T-helper 2 cell (primary cell): ENCODE results near the gene EPHA8.

ENCODE experiments used
- DNase-seq, 5 experiments: peaks; one replicate each; pipeline versions ENCODE4 v3.0.0 to v3.0.0-alpha.2; 2012 to 2022

EPHA8 gene

DNA sequence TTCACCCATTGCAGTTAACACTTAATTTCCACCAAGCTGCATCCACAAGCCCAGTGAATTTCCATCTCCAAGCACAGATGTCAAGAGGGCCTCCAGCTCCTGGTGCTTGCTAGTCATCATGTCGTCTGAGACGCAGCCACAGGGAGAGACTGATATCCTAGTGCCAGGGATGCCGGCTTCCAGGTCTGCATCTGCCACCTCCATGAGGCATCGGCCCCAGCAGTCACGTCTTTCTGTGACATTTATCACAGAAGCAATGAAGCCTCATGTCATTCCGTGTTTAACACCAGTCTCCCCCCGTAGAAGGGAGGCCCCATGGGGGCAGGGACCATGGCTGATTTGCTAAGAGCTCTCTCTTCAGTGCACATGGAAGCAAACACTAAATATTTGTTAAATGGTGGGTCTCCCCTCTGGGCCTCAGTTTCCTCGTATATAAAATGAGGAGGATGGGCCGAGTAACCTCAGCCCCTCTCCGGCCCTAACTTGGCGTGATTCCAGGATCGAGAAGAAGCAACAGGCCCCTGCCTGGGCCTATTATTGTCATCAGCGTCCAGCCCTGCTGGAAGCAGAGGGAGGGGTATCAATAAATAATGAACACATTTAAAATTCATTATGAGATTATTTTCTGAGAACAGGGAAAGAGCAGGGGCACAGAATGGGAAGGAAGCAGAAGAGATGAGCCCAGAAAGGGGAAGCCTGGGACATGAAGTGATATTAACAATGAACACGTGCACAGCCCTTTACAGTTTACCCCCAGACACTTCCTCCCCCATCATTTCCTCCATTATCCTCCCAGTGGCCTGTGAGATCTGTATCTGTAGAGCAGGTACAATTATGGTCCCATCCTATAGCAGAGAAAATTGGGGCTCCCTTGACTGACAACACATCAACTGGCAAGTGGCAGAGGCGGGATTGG lies 88.9 kb downstream of the EPHA8 start:
- no peak for DNase-seq

DNA sequence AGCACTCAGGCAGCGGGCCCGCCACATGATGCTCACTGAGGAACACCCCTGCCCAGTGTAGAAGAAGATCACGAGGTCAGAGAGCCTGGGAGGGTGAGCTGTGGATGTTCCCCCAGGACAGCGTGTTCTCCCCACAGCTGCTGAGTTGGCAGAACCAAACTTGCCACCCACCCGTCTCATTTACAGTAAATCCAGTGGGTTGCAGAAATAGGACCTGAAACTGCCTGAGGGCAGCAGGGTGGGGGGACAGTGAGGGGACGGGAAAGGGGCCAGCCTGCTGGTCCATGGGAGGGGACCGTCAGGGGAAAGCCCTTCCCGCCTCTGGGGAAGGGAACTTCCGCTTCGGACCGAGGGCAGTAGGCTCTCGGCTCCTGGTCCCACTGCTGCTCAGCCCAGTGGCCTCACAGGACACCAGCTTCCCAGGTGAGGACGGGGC lies 89.6 kb downstream of the EPHA8 start, which contains the start of gene C1QB:
C1QB (plus strand) TSS at position 356 of the 436 bp plus-strand sequence. CDS start 6,227 bp downstream, outside the sequence.
- no peak for DNase-seq
